ENCODE data around the gene GPRC5C.

Gene GPRC5C

GRCh38 chr17:74429604-74430384 lies 2.1 kb upstream of the GPRC5C start:
- TF ChIP-seq SPI1 (IDR thresholded peaks at IDR 0.05; ENCODE audit: borderline replicate concordance, low read depth), result no peak
- TF ChIP-seq CTCF (IDR thresholded peaks at IDR 0.05; ENCODE audit: insufficient read depth, low read length), result no peak
- TF ChIP-seq, protein P1, sequence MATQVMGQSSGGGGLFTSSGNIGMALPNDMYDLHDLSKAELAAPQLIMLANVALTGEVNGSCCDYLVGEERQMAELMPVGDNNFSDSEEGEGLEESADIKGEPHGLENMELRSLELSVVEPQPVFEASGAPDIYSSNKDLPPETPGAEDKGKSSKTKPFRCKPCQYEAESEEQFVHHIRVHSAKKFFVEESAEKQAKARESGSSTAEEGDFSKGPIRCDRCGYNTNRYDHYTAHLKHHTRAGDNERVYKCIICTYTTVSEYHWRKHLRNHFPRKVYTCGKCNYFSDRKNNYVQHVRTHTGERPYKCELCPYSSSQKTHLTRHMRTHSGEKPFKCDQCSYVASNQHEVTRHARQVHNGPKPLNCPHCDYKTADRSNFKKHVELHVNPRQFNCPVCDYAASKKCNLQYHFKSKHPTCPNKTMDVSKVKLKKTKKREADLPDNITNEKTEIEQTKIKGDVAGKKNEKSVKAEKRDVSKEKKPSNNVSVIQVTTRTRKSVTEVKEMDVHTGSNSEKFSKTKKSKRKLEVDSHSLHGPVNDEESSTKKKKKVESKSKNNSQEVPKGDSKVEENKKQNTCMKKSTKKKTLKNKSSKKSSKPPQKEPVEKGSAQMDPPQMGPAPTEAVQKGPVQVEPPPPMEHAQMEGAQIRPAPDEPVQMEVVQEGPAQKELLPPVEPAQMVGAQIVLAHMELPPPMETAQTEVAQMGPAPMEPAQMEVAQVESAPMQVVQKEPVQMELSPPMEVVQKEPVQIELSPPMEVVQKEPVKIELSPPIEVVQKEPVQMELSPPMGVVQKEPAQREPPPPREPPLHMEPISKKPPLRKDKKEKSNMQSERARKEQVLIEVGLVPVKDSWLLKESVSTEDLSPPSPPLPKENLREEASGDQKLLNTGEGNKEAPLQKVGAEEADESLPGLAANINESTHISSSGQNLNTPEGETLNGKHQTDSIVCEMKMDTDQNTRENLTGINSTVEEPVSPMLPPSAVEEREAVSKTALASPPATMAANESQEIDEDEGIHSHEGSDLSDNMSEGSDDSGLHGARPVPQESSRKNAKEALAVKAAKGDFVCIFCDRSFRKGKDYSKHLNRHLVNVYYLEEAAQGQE (IDR thresholded peaks at IDR 0.05; ENCODE audit: insufficient replicate concordance, low read depth), result no peak
- no peak for TF ChIP-seq POLR2AphosphoS5 (IDR thresholded peaks at IDR 0.05; ENCODE audit: low read depth)
- no peak for TF ChIP-seq GABPA (IDR thresholded peaks at IDR 0.05; ENCODE audit: low read depth)
- Histone ChIP-seq H3K27ac (replicated peaks) (no peak overlapping the region), H3K27me3 (ENCODE audit: insufficient read depth, poor library complexity, severe bottlenecking) (peaks cover 19% of the 10 kb centered on the region)

GRCh38 chr17:74430385-74430705 lies 1.5 kb upstream of the GPRC5C start:
- no peak for DNase-seq (ENCODE audit: low read depth in 1 of 2, low spot score in 1 of 2)
- no peak overlapping the region; the same call in 1 of the 2 replicates for H3K4me3 ChIP-seq (replicated peaks; ENCODE audit: insufficient read depth, low read length)
- no peak overlapping the region for H3K27ac ChIP-seq (replicated peaks)
- no peak for TF ChIP-seq GABPA (IDR thresholded peaks at IDR 0.05; ENCODE audit: low read depth)
- TF ChIP-seq, protein P1 (IDR thresholded peaks at IDR 0.05; ENCODE audit: insufficient replicate concordance, low read depth), result no peak
- H3K27me3 ChIP-seq (ENCODE audit: insufficient read depth, poor library complexity, severe bottlenecking), result peaks cover 19% of the 10 kb centered on the region

More at GRCh38 chr17:74429604-74430384, 2.1 kb upstream of the GPRC5C start:
- no peak overlapping the region for H3K4me3 ChIP-seq (replicated peaks; ENCODE audit: insufficient read depth, low read length)
- no peak for DNase-seq (ENCODE audit: low read depth in 1 of 2, low spot score in 1 of 2)

GRCh38 chr17:74430706-74431567 lies 951 bp upstream of the GPRC5C start:
- Histone ChIP-seq H3K27me3 (ENCODE audit: insufficient read depth, poor library complexity, severe bottlenecking) (peaks cover 19% of the 10 kb centered on the region), H3K4me3 (replicated peaks; ENCODE audit: insufficient read depth, low read length) (peak overlapping the region; percentile 46), H3K27ac (replicated peaks) (peak overlapping the region; percentile 21; the same call in 1 of the 2 replicates)
- TF ChIP-seq POLR2AphosphoS5 (IDR thresholded peaks at IDR 0.05; ENCODE audit: low read depth) (no peak), SPI1 (IDR thresholded peaks at IDR 0.05; ENCODE audit: borderline replicate concordance, low read depth) (no peak), CTCF (IDR thresholded peaks at IDR 0.05; ENCODE audit: insufficient read depth, low read length) (no peak), GABPA (IDR thresholded peaks at IDR 0.05; ENCODE audit: low read depth) (no peak)
- TF ChIP-seq, protein P1 (IDR thresholded peaks at IDR 0.05; ENCODE audit: insufficient replicate concordance, low read depth), result no peak
- peak; percentile 39 to 41 for DNase-seq (ENCODE audit: low read depth in 1 of 2, low spot score in 1 of 2)
